Endometrial microvascular endothelial cells (primary cell): ENCODE results near the gene BIRC6. TPM values are rescaled to one million over a fixed set of nuclear protein-coding genes. Genes with fewer than 3 reads are reported as not detected.
"Not testable (repeated sequence)": the region's sequence is repeated elsewhere in the genome, so short reads cannot be mapped to it uniquely, and the experiment has no call there.

ENCODE experiments used
- in situ Hi-C: cut with HindIII; loops from 2 replicates; pipeline ENCODE4 v1.10.0; 2017; ENCODE audit warnings: low sequenced_read_pairs, low pct_unique_long_range_greater_than_20kb; ENCODE audit errors: inconsistent ontology term
- total RNA-seq: library from RNA; depleted of rRNA; stranded (reverse); fragments of >200 nt; gene quantifications from one replicate; pipeline ENCODE4 v1.2.3, GENCODE V29; 2015; ENCODE audit errors: inconsistent ontology term

The BIRC6 gene
- total RNA-seq, 1 donor from 2014 or later: 65.0 TPM

DNA sequence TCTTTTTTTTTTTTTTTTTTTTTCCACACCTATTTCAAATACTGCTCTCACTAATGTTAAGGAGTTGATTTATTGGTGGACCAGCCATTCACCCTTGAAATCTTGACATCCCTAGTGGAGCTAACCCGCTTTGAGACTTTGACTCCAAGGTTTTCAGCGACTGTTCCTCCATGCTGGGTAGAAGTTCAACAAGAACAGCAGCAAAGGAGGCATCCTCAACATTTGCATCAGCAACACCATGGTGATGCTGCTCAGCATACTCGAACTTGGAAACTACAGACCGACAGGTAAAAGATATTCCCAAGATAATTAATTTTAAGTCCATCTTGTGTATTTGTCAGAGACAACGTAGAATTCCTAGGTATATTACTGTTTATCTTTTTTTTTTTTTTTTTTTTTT, 74.0 kb downstream of the BIRC6 start:
- in situ Hi-C loops: no loop called here

DNA sequence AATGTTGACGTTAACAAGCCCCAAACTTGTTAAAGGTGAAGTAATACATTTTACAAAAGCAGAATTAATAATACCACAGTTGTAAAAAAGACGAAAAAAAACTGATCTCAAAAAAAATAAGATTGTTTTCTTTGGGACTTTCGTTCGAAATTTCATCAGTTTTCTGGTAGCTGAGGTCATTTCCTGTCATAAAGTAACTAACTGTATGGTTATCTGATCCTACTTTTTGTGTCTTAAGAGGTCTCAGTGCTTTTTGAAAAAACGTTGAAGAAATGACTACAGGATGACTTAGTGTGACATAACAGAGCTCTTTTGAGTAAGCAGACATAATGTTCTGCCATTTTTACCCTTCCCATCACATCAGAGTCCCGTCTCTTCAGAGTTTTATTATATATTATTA, 79.3 kb downstream of the BIRC6 start:
- in situ Hi-C loops: no loop called here

DNA sequence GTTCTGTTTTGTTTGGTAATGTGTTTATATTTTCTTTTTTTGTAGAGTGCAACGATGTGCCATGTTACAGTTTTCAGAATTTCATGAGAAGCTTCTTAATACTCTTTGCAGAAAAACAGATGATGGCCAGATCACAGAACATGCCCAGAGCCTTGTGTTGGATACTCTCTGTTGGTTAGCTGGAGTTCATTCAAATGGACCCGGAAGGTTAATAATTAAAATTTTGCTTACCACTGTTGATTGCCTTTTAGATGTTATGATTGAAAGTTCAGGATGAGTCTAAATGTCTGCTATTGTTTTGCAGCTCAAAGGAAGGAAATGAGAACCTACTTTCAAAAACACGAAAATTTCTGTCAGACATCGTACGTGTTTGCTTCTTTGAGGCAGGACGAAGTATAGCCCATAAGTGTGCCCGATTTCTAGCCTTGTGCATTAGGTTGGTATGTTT, 85.2 kb downstream of the BIRC6 start:
- in situ Hi-C loops: no loop called here

DNA sequence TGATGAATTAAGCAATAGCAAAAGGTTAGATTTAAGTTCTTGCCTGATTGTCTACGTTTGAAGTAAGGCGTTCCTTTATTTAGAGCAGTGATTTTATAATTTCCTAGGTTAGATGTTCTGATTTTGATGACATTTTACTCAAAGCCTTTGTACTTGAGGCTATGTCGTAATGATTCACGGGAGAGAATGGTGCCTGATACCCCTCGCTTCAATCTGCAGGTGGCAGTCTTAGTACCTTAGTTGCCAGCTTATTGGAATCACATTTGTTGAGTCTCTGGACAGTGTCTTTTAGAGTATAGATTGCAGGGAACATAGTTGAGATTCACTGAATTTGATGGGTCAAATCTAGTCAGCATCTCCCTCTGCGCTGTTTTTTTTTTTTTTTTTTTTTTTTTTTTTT, 89.5 kb downstream of the BIRC6 start:
- in situ Hi-C loops: no loop called here

DNA sequence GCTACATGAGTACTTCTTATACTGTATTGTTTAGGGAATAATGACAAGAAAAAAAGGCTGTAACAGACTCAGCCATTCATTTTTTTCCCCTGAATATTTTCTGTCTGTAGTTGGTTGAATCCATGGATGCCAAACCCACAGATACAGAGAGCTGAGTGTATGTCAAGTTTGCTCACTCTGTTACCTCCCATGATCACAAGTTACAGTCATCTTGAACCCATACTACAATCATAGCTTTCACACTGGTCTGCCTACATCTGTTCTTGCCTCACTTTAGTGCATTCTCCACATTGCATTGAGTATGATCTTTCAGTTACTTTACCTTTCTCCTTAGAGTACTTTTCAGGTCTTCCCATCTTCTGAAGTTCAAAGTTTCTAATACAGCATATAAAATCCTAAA, 94.0 kb downstream of the BIRC6 start:
- in situ Hi-C loops: no loop called here

DNA sequence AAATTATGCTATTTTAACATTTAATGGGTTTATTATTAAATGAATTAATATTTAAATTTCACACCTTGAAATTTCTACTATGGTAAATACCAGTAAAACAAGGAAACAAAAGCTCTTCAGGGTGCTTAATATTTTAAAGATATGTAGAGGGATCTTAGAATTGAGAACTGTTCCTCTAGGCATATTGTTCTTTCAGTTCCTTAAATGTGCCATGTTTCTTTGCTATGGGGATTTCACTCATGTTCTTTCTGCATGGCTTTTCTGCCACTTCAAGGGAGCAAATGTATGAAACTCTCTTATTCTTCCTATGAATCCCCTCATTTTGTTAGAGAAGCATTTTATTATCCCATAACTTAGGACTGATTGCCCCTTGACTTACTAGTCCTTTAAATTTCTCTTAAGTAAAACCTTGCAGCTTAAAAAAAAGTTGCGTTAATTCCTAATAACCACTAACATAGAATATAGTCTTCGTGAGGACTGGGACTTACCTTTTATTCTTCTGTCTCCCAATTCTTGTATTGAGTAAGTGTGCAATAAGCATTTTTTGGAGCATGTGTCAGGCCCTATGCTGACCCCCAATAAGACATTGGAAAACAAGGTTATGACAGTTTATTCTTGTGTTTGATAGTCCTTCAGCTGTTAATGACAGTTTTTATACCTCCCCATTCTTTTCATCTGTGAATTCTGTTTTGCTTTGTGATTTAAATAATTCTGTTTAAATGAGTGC, 95.7 kb downstream of the BIRC6 start:
- in situ Hi-C loops: no loop called here

DNA sequence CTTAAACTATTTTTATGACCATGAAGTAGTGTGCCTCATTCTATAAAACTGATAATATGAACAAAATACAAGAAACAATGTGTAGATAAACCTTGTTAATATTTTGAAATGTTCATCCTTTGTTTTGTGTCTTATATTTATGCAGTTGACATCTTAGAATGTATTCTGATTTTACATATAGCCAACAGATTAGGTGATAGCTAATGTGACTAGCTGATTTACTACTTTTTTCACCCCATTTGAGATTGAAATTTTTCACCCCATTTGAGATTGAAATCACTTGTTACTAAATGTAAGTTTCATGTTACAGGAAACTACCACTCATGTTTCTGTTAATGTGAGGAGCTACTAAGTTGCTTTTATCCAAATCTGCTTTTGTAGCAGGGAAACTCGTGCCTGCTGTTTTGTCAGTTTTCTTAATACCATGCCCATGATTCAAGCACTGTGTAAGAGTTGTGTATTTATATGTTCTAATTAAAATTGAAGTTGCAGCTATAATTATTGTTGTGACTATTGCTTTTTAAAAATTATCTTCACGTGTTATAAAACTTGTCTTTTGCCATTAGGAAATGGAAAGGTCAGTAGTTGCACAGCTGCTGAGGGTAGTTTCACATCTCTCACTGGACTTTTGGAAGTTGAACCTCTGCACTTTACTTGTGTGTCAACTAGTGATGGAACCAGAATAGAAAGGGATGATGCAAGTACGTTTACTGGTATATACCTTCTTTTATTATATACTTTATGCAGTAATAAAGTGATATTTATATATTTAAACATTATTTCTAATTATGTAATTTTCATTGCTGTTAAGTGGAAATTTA, 96.6 kb downstream of the BIRC6 start:
- in situ Hi-C loops: no loop called here

DNA sequence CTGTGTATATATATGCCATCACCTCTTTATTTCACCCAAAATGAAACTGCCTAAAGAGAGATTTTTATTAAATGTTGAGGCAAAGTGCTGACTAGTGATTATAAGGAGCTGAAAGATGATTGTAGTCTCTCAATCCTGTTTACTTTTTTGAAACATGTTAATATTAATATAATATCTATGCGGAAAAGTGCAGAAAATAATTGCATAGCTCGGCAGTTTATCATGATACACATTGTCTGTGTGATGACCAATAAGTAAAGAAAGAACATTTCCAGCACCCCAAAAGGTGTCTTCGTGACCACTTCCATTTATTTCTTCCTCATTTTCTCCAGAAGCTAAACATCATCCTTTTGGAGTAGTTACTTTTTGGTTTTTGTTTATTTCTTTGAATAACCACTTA, 99.0 kb downstream of the BIRC6 start:
- in situ Hi-C loops: no loop called here

DNA sequence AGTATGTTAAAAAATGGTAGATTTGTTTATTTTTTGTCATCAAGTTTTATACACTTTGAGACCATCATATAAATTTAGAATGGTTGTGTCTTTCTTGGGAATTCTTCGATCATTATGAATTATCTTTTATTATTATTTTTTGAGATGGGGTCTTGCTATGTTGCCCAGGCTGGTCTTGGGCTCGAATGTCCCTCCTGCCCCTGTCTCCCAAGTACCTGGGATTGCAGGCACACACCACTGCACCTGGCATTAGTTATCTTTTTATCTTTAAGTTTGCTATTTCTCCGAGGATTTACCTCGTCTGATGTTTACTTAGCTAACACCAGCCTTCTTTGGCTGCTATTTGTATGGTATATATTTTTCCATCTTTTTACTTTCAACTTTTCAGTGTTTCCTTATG, 100.0 kb downstream of the BIRC6 start:
- in situ Hi-C loops: no loop called here

DNA sequence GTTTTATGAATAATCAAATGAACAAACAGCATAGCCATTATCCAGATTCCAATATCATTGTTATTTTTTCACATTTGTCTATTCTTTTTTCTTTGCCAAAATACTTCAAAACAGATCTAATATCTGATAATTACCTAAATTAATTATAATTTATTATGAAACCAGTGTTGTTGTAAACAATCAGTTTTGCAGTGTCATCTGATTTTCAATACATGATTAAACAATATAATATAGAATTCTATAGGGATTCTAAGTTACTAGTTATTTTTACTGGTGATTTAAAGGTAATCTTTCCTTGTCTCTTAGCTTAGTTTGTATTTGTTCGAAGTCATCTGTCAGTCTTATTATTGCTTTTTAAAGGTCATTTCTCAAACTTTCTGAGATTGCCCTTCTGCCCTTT, 101.0 kb downstream of the BIRC6 start:
- in situ Hi-C loops: no loop called here

DNA sequence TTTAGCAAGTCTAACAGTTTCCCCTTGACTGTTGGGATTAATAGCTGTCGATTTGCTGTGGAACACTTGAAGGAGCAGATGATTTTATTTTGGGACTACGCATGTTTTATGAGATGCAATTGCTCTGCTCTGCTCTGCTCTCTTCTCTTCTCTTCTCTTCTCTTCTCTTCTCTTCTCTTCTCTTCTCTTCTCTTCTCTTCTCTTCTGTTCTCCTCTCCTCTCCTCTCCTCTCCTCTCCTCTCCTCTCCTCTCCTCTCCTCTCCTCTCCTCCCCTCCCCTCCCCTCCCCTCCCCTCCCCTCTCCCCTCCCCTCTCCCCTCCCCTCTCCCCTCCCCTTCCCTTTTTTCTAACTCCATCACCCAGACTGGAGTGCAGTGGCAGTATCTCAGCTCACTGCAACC, 104.0 kb downstream of the BIRC6 start:
- in situ Hi-C loops: not testable (repeated sequence)

DNA sequence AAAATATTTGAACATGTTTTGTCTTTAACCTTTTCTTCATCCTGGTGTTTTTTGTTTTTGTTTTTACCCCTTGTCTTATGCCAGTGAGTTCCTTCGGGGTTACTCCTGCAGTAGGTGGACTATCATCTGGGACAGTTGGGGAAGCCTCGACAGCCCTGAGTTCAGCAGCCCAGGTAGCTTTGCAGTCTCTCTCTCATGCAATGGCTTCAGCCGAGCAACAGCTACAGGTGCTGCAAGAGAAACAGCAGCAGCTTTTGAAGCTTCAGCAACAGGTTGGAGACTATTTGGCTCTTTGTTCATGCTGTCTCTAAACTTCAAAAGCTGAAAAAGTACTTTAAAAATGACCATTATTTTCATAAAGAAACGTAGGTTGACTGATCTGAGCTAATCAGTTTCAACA, 106.3 kb downstream of the BIRC6 start:
- in situ Hi-C loops: no loop called here

DNA sequence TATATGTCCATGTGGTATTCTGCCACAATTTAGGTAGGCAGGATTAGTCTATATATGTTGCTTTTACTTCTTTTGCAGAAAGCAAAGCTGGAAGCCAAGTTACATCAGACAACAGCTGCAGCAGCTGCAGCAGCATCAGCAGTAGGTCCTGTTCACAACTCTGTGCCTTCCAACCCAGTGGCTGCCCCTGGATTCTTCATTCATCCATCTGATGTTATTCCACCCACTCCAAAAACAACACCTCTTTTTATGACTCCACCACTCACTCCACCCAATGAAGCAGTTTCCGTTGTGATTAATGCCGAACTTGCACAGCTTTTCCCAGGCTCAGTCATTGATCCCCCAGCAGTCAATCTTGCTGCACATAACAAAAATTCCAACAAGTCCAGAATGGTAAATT, 107.6 kb downstream of the BIRC6 start:
- in situ Hi-C loops: no loop called here

DNA sequence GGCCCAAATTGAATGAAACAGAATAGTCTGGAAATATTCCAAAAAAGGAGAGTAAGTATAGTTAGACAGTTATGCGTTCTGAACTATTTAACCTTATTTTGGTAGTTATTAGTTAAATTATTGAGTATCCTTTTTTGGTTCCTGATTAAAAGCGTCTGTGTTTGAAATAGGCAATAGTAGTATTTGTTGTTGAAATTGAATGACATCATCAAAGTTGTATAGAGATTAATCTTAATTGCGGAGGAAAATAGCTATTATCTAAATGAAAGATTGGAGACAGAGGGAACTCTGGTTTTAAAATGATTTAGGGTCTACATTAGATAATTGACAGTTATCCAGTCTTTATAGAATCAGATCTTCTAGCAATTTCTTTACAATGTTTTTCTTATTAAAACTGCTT, 115.8 kb downstream of the BIRC6 start:
- in situ Hi-C loops: no loop called here

DNA sequence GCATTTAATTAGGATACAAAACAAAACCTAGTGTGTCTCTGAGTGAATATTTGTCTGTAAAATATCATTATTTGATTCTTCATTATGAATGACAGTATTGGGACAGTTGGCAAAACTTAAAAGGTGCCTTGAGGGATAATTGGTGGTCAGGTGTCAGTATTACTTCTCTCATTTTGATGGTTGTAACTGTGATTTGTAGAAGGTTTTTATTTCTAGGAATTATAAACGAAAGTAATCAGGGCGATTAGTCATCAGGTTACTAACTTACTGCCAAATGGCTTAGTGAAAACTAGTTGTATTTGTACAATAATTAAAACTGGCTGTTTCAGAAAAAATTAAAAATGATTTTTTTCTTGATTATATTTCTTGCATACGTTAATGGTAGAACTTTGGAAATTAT, 117.6 kb downstream of the BIRC6 start:
- in situ Hi-C loops: no loop called here

DNA sequence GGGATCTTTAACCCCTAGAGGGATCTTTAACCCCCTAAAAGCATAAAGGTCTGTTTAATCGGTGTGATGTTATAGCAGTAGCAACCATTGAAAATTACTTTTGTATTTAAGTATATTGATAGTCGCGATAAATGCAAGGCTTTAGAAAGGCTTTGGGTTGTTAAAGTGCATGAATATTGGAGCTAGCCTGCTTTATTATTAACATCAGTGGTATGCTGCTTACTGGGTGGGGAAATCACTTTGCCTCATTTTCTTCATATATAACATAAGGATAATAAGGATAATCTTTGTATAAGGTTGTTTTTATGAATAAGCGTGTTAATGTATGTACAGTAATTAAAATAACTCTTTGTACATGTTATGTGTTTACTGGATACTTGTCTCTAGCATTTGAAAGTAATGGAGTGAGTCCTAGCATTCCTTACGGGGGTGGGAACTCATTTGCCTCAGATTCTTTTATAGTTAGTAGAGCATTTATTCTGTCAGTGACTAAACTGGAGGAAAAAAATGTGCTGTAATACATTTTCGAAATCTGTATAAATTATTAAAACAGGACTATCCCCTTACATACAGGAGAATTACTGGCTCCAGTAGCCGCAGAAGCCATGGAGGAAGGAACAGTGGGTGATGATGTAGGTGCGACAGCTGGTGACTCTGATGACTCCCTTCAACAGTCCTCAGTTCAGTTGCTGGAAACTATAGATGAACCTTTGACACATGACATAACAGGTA, 122.2 kb downstream of the BIRC6 start:
- in situ Hi-C loops: no loop called here

DNA sequence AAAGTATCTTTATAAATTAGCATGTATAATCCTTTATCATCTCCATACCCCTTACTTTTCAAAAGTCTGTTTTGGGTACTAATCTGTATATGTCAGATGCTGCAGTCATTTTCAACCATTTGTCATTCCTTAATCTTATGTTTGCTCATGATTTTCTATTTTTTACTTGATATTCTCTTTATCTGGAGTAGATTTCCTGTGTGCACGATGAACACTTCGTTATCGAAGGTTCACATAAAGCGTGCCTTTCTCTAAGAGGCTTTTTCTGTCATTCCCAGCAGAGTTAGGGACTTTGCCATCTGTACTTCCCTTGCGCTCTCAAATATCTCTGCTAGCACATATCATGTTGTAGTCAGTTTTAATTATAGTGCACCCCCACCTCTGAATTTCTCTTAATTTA, 123.2 kb downstream of the BIRC6 start:
- in situ Hi-C loops: no loop called here

DNA sequence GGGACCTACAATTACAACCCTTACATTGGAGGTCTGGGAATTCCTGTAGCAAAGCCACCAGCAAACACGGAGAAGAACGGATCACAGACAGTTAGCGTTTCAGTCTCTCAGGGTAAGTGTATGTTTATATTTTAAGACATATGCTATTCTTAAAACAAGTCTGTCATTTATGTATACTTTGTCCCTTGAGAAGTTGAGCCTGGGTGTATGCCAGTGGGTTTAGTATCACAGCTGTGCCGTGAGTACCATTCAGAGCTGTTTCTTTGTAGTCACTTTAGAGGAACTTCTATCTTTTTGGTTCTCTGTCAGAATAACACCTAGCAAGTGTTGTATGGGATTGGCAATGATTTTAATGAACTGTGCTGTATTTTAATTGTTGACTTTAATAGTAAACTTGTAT, 125.6 kb downstream of the BIRC6 start:
- in situ Hi-C loops: no loop called here

DNA sequence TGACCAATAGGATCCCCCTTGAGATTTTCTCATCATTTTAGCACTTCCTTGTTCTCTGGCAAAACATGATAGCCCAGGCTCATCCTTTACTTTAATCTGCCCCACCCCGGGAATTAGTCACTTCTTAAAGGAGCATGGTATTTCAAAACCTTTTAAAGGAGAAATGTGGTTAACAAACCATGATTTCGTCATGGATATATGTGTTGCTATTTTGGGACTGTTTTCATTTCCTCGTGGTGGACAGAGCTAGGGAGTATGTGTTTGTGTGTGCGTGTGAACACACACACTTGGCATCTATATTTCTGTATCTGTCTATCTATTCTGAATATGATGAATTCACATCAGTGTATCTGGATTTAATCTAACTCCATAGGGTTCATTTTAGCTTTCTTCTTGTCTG, 128.1 kb downstream of the BIRC6 start:
- in situ Hi-C loops: no loop called here

DNA sequence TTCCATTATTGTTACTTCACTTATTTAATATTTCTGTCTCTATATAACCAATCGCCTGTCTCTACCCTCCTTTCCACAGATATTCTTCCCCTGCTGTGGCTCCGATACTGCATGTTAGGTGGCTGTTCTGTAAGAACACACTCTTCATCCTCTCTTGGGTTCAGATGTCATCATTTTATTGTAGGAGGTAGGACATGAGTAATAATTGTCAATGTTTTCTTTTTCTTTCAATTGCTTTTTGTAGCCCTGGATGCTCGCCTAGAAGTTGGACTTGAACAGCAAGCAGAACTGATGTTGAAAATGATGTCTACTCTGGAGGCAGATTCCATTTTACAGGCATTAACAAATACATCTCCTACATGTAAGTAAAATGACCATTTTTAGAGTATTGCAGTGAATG, 128.6 kb downstream of the BIRC6 start:
- in situ Hi-C loops: no loop called here
